NCI-H82 treated with DMSO at 0.1 percent for 48 hours (cell line): ENCODE results near the gene TFEB.

Experiments
- DNase-seq: peaks from one replicate; lab custom pipeline; 2025; ENCODE audit not compliant: unreplicated experiment; lab: John Stamatoyannopoulos, UW

The TFEB gene

DNA sequence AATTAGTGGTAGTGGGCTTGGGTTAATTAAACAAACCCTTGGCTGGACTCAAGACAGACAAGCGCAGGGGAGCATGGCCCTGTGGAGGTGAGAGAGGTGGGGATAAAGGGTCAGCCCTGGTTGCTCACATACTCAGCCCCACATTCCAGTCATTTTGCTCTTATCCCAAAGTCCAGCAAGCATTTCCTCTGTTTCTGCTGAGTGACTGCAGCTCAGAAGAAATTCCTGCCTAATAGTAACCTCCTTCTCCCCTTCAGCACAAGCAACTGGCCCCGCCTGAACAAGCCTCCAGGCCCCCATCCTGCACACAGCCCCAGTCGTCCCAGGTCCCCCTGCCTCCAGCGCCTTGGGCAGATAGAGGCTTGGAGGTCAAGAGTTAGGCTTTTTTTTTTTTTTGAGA, 3.6 kb upstream of the TFEB start:
- no peak for DNase-seq

DNA sequence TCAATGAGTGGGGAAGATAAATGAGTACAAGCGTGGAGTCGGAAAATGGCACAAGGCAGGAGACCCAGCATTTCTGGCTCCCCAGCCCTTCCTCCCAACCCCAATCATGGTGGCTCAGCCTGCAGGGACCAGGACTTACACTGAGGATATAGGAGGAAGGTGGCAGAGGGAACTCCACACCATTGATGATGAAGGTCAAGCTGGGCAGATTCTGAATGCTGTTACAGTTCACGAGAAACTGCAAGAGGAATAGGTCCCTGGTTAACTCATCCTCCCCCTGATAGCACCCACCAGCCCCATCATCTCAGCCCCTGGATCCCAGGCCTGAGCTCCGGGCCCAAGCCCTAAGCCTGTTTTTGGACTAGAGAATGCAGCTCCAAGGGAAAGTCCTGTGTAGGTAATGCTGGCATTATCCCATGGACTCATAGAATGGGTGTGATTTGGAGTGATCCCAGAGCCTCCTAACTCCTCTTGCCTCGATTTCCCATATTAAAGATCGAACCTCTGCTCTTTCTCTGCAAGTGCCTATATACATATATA, 2.3 kb upstream of the TFEB start:
- DNase-seq = no peak

DNA sequence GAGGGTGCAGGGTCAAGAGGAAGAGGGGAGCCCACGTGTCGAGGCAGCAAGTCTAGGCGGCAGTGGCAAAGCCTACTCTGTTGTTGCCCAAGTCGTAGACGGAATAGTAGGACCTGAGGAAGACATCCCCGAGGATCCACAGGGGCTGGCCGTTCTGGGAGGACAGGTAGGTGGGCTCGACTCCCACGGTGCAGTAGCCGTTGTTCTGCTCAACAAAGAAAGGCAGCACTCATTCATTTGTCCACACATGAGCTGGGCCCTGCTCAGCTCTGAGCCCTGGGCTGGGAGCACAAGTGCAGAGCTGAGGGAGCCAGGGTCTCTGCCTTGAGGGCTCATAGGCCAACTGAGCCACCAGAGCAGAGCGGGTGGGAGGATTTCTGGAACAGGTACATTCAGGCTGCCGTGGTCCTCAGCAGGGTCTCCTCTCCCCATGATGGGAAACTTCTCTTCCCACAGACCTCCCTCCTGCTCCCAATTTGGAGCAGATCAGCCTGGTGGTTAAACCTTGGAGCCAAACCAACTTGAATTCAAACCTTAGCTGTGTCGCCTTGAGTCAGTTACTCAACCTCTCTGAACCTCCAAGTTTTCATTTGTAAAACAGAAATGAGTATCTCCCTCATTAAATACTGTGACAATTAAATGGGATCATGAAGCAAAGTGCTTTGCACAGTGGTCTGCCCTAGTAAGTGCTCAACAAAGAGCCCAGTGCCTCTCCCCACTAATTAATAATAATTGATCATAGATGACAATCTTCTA, 1.6 kb upstream of the TFEB start:
- no peak for DNase-seq

DNA sequence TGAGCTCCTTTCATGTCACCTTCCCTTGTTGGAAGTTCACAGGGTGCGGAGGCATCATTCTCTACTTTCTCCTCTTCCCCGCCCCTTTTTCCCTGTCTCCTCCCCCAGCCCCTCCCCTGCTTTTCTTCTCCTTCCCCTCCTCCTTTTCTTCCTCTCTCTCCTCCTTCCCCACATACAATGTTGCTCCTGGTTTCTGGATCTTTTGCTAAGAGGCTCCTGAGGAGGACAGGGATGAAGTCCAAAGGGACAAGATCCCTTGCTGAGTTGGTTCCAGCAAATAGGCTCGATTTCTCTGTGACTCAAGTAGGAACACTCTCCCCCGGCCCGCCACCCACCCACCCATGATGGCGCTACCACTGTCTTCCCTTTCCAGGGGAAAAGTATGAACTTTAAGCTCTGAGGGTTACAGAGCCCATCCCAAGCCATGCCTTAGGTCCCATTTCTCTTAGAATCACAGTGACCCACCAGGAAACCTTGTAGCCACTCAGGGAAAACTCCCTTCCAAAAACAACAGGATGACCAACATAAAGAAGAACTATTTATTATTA, 852 bp upstream of the TFEB start:
- no peak for DNase-seq

DNA sequence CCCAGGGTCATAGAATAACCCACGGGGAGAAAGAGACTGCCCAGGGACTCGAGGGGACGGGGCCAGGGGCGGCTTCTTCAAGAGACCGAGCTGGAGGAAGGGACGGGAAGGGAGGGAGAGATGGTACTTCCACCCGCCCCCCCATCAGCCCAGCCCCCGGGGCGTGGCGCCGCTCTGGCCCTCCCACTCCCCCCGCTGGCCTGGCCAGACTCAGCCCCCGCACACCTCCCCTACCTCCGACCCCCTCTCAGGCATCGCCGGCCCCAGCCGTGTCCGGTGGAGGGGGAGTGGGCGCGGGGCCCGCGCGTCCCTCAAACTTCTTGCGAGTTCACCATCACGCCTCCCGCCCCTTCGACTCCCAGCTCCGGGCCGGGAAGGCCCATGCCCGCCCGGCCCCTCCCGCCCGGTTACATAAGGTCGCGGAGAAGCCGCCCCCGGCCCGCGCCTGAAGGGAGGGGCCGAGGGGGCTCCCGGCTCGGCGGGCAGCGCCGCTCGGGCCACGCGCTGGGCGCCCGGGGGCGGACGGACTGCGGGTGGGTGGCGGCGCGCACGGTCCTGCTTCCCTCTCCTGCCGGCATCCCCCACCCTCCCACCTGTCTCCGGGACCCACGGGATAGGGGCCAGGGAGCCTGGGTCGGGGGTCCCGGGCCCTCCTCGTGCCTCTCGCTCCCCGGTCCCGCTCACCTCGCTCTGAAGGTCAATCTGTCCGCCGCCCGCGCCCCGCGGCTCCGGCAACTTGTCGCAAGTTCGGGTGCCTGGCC, 562 bp downstream of the TFEB start:
- DNase-seq = peak; percentile 21

DNA sequence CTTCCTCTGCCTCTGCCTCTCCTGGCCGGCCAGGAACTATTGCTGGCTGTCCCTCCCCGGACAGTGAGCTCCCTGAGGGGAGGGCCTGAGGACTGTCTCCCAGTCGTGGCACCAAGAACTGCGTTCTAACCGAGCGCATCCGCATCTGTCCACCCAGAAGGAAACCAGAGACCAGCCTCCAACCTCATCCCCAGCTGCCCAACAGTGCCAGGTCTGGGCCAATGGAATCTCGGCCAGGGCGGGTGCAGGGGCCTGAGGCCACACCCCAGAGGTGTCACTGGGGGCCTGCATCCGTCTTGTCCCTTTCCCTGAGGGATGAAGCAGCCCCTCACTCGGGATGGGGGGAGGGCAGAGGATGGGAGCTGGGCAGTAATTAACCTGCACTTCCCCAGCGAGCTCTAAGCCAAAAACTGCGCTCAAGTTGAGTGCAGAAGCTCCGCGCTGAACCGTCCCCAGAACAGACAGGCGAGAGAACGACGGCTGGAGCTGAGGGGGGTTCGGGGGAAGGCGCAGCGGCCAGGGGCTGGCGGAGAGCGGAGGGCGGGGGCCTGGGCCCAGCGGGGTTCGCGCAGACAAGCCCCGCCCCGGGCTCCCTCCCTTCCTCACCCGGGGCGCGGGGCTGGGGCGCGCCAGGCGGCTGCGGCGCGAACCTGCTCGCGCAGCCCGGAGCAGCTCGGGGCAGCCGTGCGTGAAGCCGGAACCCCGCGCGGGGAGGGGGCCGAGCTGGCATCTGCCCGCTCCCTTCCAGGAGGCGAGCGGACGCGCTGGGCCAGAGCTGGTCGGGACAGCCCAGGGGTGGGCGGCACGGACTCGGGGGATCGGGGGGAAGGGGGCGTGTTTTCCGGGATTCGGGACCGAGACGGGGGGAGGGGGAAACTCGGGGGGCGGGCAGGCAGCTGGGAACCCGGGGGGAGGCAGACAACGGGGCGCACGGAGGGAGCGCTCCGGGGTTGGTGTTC, 1.4 kb downstream of the TFEB start:
- peak; percentile 49 for DNase-seq

DNA sequence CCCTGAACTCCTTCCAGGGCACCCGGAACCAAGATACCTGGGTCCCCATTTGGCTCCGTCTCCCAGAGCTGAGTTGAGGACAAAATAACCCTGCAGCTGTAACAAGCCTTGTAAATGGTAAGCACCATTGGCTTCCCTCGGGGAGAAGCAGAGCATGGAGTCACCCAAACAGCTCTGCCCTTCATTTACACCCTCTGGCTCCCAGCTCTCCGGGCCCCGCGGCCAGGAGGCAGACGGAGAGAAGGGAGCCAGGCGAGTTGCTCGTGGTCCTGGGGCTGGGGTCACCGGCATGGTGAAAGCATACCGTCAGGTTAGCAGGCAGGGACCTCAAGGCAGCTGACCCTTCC, 2.1 kb downstream of the TFEB start:
- no peak for DNase-seq

DNA sequence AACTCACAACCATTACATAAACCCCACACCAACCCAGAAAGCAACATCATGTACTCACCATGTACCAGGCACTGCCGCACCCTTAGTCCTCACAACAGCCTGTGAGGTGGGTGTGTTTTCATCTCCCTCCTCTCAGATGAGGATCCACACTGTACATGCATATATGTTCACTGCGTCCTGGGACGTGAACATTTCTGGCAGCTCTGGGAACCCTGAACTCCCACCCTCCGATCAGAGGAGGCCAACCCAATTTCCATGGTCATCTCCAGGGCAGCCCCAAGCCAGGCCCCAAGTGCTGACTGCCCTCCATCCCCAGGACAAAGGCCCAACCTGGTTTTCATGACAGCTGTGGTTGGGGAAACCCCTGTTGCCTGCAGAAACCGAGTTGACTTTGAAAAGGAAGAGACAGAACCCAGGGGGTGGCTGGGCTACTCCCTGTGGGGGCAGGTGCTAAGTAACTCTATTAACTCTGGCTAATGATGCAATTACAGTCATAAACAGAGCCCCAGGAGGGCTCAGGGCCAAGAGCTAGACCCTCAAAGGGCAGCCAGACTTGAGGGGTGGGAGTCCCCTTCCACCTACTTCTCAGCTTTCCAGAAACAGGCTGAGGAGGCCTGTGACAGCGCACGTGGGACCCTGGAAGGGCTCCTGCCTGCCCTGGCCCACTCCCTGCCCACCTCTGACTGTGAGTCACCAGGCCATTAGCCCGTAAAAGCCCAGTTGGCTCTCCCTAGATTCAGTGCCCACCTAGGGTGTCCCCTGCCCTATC, 2.6 kb downstream of the TFEB start:
- DNase-seq = no peak

DNA sequence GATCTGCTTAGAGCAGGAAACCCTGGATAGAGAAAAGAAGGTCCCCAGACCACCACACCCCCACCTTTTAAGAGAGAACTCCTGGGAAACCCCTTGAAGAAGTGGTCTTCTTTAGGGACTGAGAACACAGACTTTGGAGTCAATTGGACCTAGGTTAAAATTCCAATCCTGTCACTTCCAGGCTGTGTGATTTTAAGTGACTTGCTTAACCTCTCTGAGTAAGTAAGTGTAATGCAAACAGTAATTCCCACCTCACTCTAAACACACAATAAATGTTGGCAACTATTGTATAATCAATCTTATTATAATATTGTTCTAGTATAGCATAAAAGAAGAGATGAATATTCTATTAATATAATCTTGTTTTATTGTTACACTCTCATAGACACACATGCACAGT, 3.3 kb downstream of the TFEB start:
- DNase-seq = no peak

DNA sequence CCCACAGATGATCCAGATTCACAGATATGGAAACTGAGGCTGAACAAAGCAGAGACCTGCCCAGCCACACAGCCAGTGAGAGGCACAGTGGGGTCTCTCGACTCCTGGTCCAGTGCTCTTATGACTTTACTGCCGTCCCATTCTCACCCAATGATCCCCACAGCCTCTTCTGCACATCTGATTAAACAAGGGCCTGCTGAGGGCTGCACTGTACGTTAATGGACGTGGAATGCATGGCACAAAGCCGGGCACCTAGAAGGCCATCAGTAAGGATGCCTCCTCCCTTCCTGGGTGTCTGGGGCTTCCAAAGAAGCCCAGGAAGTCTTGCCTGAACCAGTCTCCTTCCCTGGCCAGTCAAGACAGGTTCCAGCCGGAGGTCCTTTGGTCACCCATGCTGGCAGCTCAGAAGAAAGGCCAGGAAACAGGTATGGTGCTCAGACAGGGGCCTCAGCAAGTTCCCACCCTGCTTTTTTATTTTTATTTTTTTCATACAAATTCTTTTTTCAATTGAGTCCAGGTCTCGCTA, 3.8 kb downstream of the TFEB start:
- no peak for DNase-seq

DNA sequence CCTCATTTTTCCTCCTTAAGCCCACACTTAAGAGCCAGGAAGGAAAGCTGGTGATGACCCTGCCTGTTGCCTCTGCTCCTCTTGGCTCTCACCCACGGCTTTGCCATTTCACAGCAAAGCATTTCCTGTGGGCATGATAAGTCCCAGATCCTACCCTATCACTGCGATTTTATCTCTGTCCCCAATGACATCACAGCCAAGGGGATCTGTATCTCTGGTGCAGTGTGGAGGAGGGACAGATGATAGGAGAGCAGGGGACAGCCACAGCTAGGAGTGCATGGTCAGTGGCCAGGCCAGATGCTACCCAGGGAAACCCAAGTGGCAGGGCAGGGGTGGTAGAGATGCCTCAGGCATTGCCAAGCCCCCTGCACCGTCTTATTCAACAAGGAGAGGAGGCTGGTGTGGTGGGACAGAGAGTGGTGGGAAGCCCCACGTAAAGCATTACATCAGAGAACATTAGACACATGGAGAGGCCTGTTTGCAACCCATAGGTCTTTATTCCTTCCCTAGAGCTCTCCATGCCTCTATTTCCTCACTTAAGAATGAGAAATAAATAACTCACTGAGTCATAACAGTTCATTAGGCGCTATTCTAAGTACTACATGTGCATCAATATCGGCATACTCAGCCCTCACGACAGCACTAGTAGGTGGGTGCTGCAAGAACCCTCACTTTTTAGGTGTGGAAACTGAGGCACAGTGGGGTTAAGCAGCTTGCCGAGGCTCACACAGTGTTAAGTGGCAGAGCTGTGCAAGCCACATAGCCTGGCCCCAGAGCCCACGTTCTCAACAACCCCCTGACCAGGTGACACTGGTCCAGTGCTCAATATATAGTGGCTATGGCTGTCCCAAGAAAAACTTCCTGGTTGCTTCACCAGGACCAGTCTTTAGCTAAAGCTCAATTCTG, 4.6 kb downstream of the TFEB start:
- no peak for DNase-seq

DNA sequence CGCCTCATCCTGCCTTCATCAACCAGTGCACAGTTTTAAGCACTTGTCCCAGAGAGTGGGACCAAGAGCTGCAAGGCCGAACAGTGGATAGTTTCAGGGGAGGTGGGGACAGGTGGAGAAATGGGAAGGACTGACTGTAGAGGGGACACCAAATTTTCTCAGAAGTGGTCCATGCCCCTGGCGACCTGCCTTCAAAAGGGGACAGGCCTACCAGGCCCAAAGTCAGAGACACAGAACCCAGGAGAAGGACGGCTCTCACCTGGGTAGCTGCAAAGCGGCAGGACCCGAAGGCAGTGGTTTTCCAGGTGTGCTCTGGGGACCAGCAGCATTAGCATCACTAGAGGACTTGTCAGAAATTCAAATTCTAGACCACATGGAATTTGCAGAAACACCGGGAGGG, 5.8 kb downstream of the TFEB start:
- no peak for DNase-seq

DNA sequence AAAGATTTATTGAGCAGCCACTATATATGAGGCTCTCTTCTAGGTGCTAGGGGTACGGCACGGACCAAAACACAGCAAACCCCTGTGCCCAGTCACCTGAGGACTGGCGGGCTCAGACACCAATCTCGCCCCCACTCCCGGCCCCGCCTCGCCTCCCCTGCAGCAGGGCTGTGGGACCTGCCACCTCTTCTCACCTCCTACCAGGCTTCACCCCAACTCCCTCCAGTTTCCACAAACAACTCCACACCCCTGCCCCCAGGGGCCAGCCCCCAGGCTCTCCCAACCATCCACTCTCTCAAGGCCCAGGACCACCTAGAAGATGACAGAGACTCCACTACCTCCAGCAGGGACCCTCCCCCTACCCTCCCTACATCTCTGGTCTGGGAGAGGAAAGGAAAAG, 6.5 kb downstream of the TFEB start:
- DNase-seq = no peak

DNA sequence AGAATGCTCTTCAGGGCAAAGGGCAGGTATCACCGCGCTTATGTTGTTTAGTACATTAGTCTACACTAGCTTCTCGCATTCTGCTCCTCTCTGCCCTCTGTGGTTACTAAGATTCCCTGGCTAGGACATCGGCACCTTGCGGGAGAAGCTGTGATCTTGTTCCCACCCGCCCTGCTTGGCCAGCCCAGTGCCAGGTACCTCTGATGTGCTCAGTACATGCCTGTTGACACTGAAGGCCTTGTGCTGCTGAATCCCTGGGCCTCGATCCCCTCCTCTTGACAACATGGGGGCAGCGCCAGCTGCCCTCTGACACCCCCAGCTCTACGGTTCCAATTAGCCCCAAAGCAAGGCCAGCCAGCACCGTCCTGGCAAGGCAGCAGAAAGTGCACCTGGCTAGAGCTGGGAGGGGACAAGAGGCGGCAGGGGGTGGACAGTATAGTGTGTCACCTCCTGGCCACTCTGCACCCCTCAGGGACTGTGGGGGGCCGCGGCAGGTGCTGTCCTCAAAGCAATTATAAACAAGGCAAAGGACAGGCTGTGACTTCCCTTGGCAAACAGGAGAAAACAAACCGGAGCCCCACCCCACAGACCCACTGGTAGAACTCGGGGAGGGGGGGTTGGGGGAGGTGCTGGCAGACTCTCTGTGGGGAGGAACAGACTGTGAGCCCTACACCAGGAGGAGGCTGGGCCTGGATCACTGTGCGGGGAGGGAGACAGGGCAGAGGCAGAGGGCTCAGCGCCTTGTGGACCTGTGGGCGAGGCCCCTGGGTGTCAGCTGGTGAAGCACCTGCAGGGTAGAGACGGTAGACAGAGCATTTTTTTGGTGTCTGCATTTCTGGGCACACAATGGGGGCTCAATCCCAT, 7.1 kb downstream of the TFEB start:
- DNase-seq = no peak

DNA sequence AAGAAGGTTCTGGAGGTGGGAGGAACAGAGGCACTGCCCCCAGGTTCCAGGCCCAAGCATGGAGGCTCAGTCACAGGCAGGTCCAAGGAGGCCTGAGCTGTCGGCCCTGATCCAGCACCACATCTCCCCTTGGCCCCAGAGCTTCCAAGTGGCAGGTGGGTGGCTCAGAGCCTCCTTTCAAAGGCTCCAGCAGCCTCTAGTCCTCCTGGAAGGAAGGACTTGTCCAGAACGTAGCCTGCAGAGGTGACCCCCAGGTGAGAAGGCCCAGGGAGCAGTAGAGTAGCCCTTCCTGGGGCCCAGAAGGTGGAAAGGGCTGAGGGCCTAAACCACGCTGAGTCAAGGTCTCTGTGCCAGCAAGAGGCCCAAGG, 7.7 kb downstream of the TFEB start:
- no peak for DNase-seq

DNA sequence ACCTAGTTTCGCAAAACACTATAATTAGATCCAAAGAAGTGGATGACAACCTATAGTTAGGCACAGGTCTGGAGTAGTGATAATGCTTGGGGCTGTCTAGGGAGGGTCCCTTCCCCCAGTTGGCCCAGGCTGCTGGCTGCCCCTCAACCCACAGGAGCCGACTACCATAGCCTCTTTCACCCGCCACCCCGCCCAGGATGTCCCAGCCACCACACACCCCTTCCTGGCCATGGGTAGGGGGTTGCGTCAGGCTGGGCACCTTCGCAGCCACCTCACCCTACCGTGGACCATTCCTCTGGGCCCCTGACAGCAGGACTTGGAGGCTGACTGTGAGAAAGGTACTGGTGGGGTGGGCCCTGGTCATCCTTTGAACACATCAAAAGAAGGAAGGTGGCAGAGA, 8.5 kb downstream of the TFEB start:
- DNase-seq = no peak

DNA sequence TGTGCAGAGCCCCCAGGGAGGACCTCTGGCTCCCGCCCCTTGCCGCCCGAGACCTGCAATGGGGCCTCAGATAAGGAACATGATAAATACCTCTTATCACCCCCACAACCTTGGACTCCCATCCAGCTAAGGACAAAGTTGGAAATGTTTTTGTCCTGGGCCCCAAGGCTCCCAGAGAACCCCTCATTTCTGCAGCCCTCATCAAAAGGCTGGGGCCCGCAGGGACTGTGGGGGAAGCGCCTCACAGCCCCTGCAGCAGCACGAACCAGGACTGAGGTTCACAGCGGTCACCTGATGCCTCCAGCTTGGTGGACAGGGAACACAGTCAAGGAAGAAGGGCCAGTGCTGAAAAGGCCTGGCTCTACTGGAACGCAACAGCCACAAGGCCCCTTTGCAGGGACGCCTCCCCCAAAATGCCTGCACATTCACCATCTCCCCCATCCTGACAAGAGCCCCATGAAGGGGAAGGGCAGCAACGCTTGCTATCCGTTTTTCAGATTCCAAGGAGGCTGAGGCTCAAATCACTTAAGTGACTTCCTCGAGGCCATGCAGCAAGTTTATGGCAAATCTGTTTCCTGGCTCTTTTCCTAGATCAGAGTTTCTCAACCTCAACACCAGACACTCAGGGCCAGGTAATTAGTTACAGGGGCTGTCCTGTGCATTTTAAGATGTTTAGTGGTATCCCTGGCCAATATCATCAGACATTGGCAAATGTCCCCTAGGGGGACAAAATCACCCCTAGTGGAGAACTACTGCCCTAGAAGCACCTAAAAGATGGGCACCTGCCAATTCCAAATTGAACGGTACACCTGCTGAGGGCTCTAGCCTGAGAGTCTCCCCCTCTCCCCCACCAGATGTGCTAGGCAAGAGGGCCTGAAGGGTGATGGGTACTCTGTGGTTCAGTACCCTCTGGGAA, 10.6 kb downstream of the TFEB start:
- no peak for DNase-seq
